GM23248 (cell line): ENCODE results near the gene ARHGEF10L.

Source experiments
- EZH2 ChIP-seq: fragments of 200-600 bp; sonication (generic); IDR thresholded peaks from 2 replicates; pipeline ENCODE4 v1.6.1; 2018; ENCODE audit warnings: antibody characterized with exemption, mild to moderate bottlenecking; ENCODE audit not compliant: insufficient read depth, poor library complexity, severe bottlenecking
- EZH2phosphoT487 ChIP-seq: fragments of 200-600 bp; sonication (generic); IDR thresholded peaks from 2 replicates; pipeline ENCODE4 v1.6.1; 2018; ENCODE audit warnings: antibody characterized with exemption, moderate library complexity, mild to moderate bottlenecking, low read depth; ENCODE audit not compliant: insufficient read depth

DNA sequence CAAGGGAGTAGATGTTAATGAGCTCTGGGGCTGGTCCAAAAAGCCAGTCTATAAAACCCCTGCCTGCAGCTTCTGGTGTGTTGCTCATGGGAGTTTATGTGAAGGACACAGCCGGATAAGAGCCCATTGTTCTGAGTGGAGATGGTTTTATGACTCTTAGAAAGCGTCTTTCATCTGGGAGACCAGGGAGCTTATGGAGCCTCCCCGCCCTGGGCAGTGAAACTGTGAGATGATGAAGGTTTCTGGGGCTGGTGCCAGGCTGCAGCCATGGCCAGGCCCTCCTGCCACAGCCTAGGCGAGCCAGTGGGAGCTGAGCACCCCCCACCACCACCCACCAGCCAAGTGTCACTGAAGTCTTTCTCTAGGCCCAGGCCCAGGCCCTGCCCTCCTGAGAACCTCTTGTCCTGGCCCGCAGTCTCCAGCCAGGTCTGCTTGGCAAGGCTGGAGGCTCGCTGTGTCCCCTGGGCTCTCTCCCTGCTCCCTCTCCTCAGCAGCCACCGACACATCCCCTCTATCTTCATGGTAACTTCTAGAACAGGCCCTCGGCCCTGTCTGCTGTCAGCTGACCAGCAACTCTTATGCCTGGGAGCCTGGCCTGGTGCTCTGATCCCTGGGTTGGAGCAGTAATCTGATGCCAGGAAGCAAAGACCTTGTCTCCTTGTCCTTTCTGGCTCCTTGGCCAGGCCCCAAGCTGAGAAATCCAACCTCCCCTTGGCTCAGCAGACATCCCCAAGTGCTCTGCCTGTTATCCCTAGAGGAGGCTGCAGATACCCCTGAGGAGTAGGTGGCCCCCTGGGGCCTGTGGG is 7.6 kb upstream of the ARHGEF10L start:
- TF ChIP-seq EZH2phosphoT487: no peak
- no peak for TF ChIP-seq EZH2
